Hematopoietic multipotent progenitor cell (in vitro differentiated cells): ENCODE results near the gene MIPOL1. TPM values are rescaled to one million over a fixed set of nuclear protein-coding genes. Genes with fewer than 3 reads are reported as not detected.
"Not testable (repeated sequence)": the region's sequence is repeated elsewhere in the genome, so short reads cannot be mapped to it uniquely, and the experiment has no call there.

Source experiments
- DNase-seq, 3 donors: peaks; one replicate each; pipeline ENCODE4 v3.0.0-alpha.2; 2011 to 2015; ENCODE audit warnings: low read depth in 2 of 3, low spot score in 2 of 3
- total RNA-seq: library from RNA; depleted of rRNA; stranded (reverse); fragments of >200 nt; gene quantifications from one replicate; pipeline ENCODE4 v1.2.3, GENCODE V29; 2012

MIPOL1 gene
- total RNA-seq, 1 donor, result 1.3 TPM

DNA sequence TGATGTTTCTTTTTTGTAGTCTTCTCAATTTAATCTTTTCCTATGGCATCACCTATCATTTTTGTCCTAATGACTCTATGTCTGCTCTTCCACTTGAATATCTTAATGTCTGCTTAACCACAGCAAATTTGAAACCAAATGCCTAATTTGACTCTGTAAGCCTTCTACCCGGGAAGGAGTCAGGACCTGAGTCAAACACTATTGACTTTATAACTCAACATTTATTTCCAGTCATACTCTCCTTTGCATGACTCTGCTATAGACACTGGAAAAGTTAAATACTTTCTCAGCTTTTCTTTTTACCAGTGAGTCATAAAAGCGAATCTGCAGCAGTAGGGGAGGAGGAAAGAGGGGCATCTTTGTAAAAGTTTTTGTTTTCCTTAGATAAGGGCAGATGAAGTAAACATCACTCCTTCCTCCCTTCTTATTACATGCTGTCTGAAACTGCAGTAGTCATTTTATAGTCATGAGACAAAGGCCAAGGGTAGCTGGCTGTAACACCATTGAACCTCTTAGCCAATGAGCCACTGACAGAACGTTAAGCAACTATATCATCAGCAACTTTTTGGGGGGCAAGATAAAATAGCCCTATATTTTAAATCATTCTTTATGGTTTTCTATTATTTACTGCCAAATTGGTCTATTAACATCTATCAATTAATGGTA lies 179.3 kb downstream of the MIPOL1 start:
- no peak for DNase-seq

DNA sequence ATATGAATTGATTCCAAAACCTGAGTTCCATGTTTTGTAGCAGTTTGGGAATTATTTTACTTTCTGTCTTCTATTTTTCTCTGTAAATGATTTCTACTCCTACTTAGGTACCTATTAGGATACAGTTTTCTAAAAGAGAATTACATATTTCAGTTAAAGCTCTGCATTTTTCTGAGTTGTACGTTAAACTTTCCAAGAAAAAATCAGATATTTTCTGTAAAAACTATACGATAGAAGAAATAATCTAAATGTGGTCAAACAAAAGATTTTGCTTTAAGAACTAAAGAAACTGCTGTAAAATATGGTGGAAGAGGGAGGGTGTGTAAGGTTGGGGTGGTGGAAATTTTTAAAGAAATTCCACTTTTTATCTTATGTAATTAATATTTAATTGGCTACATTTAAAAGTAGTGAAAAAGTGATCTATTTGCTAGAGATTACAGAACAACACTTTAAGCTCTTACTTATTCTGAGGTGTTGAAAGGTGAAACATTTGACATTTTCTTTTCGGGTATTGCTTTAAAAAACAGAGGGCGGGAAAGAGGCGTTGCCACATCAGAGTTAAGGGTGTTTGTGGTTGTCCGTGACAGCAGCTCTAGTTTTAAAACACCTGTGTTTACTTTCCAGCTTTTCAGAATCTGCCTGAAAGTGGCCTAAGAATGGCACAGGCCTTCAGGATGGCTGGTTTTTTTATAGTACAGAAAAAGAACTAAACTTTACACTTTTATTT lies 187.3 kb downstream of the MIPOL1 start:
- no peak for DNase-seq

DNA sequence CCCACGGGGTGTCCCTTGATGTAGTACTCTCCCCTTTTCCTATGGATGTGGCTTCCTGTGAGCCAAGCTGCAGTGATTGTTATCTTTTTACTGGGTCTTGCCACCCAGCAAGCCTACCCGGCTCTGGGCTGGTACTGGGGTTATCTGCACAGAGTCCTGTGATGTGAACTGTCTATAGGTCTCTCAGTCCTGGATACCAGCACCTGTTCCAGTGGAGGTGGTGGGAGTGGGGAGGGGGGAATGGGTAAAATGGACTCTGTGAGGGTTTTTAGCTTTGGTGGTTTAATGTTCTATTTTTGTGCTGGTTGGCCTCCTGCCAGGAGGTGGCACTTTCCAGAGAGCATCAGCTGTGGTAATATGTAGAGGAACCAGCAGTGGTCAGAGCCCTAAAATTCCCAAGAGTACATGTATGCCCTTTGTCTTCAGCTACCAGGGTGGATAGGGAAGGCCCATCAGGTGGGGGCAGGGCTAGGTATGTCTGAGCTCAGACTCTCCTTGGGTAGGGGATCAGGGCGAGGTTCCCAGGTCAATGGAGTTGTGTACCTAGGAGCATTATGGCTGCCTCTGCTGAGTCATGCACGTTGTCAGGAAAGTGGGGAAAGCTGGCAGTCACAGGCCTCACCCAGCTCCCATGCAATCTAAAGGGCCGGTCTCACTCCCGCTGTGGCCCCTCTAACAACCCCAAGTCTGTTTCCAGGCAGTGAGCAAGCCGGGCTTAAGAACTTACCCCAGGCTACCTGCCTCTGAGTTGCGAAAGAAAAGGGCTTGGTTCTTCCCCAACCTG lies 199.6 kb downstream of the MIPOL1 start:
- DNase-seq, result not testable (repeated sequence)

DNA sequence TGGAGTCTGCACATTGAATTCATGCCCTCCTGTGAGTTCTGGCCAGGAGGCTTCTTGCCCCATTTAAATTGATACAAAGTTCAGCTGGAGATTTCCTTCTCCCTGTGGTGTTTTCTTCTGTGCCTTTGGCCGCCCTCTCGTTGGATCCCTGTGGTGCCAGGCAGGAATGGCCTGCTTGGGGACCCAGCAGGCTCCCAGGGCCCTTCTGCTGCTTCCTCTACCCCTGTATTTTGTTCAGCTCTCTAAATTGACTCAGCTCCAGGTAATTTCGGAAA lies 200.1 kb downstream of the MIPOL1 start:
- no peak for DNase-seq

DNA sequence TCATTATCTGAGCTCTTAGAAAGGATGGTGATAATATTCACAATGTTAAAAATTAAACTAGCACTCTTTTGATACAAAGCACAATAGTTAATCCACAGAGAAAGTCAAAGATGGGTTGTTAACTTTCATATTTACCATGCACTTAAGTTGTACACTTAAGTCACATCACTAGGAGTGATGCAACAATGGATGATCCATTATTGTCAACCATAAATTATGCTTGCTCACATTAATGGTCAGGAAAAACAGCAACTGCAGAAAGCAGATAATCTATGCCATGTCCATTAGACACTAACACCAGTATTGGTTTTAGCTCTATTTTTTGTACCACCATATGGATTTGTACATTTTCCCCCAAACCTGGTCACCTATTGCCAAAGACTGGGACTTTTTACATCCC lies 201.8 kb downstream of the MIPOL1 start:
- DNase-seq, result no peak

DNA sequence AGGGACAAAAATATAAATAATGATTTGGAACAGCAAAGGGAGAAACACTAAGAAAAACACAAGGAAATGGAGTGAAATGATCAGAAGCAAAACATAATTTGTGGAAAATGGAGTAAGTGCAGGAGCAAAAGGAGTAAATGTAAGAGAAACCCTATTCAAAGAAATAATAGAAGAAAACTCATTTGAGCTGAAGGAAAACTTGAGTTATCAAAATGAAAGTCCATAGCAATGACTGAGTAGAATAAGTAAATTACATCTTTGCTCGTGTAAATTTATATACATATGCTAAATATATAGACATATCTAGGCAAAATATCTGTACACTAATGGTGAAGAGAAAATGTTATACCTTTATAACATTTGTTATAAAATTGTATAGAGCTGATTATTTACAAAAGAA lies 203.4 kb downstream of the MIPOL1 start:
- DNase-seq, result no peak

DNA sequence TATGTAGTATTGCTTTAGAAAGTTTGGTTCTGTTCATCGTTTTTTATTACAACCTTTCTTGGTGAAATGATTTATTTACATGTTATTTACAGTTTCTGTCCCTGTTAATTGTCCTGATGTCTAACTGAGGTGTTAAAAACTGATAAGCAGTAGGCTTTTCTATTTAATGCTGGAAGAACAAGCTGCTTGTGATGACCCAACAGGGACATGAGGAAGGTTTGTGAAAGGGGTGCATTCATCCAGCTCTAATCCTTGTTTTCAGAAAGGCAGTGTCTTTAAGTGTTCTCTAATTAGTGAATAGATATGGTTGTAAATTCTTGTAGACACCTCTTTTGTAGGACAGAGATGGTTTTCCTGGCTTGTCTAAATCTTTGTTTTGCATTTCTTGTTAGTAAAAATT lies 205.9 kb downstream of the MIPOL1 start:
- DNase-seq, result no peak

DNA sequence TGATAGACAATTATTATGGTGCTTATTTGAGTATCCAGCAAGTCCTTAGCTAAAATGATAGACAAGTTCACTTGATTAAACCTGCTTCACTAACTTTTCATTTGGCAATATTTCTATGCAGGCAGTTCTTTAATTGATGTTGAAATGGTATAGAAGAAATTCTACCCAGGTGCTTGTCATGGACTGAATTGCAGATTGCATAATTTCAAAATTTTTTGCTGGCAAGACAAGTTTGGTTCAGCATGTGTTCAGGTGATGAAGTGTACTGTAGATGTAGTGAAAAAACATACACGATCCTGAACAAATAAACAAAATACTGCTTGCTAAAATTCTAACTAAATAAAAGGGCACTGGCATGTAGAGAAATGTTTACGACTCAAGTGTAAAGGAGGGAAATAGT lies 208.4 kb downstream of the MIPOL1 start:
- no peak for DNase-seq

DNA sequence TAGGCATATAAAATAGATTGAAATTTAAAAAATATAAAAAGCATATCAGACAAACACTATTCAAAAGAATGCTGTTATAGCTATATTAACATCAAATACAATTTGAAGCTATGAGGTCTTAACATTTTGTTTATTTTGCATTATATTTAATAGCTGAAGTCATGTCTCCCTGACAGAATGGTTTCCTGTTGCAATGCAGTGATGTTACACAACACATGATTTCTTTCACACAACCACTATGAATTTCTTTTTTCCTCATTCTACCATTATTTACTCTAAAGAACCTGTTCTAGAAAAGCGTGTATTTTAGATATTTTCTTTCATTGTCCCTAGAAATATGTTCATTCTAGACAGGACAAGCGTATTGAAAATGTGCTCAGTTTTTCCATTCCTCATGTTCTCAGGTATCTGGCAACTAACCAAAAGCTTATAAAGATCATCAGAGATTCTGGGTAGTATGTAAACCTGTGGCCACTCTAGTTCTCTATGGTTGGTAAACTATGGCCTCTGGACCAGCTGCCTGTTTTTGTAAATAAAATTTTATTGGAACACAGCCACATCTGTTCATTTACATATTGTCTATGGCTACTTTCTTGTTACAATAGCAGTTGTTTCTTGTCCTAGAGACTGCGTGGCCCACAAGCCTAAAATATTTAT lies 213.5 kb downstream of the MIPOL1 start:
- no peak for DNase-seq

DNA sequence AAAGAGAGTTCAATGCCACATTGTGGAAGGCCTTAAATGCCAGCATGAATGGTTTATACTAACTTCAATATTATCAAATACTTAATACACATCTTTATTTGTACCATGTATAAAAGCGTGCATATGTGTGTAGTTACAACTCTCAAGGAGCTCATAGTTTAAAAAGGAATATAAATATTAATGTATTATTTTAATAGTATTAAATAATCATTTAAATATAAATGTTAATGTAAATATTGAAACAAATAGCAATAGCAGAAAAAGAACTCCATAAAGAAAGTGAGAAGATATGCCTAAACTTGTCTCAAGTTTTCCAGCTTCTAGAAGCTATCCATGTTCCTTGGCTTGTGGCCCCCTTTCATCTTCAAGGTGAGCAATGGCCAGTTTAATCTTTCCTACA lies 215.3 kb downstream of the MIPOL1 start:
- DNase-seq, result no peak

DNA sequence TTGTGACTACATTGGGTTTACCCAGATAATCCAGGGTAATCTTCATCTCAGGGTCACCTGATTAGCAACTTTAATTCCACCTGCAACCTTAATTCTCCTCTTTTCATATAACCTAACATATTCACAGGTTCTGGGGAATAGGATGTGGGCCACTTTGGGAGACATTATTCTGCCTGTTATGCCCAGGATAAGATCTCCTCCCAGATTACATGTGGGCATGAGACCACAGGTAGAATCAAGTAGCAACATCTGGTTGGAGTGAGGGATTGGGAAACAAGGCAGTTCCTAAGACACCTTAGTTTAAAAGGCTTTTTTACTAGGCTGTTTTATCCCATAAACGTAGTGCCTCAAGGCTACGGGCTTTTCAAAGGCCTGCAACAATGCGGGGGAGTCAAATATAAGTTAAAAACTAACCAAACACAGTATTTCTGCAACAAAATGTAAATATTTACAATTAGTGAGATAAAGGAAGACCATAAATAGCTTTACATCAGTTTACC lies 215.8 kb downstream of the MIPOL1 start:
- DNase-seq, result no peak

DNA sequence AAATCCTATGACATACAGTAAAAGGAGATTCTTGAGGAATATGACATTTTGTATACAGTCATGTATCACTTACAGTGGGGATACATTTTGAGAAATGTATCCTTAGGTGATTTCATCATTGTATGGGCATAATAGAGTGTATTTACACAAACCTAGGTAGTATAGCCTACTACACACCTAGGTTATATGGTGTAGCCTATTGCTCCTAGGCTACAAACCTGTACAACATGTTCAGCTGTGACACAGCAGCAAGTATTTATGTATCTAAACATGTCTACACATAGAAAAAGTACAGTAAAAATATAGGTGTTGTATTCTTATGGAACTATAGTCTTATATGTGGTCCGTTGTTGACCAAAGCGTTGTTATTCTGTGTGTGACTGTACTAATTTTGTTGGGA lies 218.5 kb downstream of the MIPOL1 start:
- no peak for DNase-seq

DNA sequence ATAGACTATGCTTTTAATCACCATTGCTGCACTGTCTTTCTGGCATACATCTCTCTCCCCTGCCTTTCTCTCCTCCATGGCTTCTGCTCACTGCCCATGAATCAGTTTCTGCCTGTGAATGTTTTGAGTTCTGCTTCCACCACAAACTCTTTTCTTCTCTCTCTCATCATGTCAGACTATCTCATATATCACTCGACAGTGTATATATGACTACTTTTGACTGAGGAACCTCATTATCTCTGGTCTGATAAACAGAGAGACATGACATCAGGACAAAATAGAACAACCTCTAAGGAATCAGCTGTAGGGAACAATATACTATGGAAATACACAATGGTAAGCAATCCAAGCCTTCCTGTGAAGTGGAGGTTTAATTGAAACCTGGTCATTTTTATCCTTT lies 219.4 kb downstream of the MIPOL1 start:
- no peak for DNase-seq

DNA sequence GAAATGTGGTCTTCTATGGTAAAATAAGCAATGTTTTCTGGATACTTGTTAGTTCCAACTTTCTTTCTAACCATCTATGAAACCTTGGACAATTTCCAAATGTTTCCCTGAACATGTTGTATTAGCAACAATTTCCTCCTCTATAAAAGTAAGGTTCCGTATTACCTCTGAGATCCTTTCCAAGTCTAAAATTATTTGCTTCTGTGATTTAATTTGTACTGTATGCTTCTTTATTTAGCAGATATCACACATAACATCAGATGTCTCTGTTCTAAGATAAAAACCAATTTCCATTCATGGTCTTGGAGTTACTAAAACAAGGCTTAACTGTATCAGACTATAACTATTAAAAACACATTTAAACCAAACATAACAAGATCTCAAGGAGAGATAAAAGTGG lies 220.1 kb downstream of the MIPOL1 start:
- no peak for DNase-seq

DNA sequence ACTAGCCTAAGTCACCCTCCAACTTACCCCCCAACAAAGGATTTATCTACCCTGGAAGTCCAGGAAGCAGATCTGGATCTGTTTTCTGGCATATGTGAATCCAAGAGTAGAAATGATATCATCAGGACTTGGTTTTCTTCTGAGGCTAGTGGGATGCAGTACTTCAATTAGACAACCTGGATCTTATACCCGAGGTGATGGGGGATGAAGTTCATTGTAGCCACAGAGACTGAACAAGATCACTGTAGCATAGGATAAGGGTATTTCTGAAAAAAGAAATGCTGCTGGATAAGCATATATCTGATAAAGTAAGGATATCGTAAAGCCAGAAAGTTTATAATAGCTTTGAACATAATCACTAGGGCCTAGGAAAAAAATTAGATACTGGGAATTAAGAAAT lies 222.9 kb downstream of the MIPOL1 start:
- DNase-seq, result no peak

DNA sequence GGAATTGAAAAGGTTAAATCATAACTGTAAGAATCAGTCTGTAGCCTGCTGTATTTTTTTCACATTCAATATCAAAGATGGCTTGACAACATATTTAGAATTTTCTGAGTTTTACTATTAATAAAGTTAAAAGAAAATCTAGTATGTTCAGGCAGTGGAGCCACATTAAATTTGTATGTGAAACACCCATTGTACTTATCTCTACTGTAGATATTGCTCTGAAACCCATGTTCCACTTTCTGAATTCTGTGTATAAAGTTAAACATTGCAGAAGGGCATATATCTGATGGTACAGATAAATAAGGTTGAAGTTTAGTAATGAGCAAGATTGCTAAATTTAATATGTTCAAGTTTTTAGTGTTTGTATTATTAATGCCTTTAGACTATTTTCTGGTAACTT lies 224.6 kb downstream of the MIPOL1 start:
- no peak for DNase-seq

DNA sequence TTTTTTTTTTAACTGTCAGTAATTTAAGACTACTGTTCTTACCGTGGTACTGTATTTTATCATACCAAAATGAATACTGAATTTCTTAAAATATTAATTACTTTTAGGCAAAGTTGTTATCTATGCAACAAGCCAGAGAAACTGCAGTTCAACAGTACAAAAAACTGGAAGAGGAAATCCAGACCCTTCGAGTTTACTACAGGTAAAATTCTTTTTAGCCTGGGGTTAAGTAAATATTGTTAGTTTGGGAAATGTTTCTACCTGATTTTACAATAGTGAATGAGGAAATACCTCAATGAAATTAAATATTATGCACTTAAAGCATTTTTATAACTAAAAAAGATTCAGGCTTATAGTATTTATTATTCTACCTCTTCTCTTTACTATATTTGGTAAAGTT lies 225.0 kb downstream of the MIPOL1 start:
- no peak for DNase-seq

DNA sequence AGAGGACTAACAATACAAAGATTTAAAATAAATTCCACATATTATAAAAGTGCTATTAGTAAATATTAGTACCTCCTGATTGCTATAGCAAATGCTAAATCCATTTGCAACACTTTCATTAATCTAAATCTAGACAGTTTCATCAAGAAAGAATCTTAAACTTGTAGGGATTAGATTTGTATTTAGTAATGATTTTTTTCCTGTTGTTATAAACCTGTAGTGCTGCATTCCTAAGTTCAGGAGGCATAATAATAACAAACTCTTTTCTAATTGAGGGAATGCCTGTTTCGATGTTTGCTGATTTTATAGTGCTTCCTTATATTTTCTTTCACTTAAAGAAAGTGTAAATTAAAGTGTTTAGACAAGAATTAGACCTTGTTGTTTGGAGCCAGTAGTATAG lies 231.2 kb downstream of the MIPOL1 start:
- no peak for DNase-seq

DNA sequence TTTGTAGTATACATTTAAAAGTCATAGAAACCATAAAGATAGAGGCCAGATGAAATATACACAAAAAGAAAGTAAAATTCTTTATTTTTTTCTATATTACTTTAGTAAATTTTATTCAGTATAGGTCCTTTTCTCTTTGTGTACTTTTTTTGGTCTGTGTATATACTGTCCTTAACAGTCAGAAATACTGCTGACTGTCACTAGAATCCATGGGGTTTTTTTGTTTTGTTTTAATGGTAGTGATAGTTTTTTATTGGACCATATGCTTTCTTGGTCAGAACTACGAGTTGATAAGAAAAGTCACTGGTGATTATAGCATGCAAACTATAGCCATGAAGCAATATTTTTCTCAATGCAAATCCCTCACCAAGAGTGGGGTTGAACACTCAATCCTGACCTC lies 231.9 kb downstream of the MIPOL1 start:
- DNase-seq, result no peak

DNA sequence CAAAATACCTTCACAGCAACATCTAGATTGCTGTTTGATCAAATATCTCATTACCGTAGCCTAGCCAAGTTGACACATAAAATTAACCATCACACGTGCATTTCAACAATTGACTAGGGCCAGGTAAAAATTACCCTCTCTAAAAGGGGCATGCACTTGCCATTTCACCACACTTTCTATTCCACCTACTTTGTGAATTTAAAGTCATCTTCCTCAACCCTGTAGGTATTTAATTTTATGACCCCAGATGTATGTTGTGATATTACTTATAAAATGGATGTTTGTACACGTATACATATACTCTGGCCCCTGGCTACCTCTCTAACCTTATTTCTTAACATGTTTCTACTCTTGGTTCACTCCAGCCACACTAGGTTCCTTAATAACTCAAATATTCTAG lies 237.1 kb downstream of the MIPOL1 start:
- DNase-seq, result no peak

DNA sequence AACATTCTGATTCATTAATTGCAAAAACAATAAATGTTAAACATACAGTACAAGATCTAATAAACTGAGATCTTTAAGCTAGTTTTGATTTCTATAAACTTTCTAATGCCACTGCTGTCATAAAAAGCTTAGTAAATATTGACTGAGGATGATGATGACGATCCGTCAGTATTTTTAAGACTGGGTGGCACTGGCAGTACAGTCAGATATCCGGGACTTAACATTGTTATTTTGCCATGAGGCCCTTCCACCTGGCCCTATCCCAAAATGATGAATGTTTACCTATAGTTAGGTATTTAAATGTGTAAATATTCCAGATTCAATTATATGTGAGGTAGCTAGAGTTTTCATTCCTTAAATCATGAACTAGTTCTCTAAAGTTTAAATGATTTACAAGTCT lies 238.8 kb downstream of the MIPOL1 start:
- DNase-seq, result no peak
